ENCODE measurements around the gene RBFOX1. TPM values are rescaled to one million over a fixed set of nuclear protein-coding genes. Genes with fewer than 3 reads are reported as not detected.

Gene RBFOX1
- total RNA-seq, 2 experiments from 2014 or later, result not detected

DNA sequence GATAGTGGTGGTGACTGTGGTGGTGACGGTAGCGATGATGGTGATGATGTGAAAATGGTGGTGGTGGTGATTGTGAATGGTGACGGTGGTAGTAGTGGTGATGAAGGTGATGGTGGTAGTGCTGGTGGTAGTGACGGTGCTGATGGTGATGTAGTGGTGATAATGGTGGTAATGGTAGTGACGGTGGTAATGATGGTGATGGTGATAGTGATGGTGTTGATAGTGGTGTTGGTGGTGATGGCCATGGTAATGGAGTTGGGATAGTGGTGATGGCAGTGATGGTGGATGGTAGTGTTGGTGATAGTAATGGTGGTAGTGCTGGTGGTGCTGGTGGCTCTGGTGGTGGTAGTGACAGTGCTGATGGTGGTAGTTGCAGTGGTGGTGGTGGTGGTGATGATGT is 14.7 kb upstream of the RBFOX1 start:
- H3K9me3 Mint-ChIP-seq, result peaks cover 9% of the 10 kb centered on the region
- ChIA-PET CTCF (no interaction called here), POLR2A (no interaction called here)

DNA sequence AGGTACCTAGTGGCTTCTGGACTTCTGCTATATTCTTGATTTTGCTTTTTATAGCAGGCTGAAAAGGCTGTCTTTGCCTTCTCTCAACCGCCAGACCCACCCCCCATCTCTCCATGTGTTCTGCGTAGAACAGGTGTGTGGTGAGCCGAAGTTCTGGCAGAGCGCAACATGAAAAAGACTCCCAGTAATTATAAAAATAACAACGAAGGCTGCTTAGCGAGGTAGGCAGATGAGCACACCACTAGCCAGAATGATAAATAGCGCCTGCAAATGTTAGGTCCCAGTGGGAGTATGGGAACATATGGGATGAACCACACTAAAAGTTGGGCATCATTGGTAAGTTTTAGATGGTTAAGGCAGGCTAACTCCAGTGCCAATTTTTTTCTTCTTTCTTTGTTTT is 14.0 kb upstream of the RBFOX1 start:
- no peaks in the 10 kb centered on the region for H3K36me3 Mint-ChIP-seq (ENCODE audit: low read depth)
- H3K27me3 Mint-ChIP-seq, result no peaks in the 10 kb centered on the region
- DNase-seq, result no peak
- ChIA-PET CTCF (no interaction called here), POLR2A (no interaction called here)
- no peak overlapping the region for H3K4me3 Mint-ChIP-seq
- peaks cover 13% of the 10 kb centered on the region for H3K9me3 Mint-ChIP-seq
- no peaks in the 10 kb centered on the region for H3K4me1 Mint-ChIP-seq
- no peak overlapping the region for H3K27ac Mint-ChIP-seq

More for the DNA sequence above, 14.7 kb upstream of the RBFOX1 start:
- no peak for DNase-seq
- no peaks in the 10 kb centered on the region for H3K27me3 Mint-ChIP-seq
- no peak overlapping the region for H3K4me3 Mint-ChIP-seq
- H3K4me1 Mint-ChIP-seq, result no peaks in the 10 kb centered on the region
- H3K36me3 Mint-ChIP-seq (ENCODE audit: low read depth), result no peaks in the 10 kb centered on the region
- no peak overlapping the region for H3K27ac Mint-ChIP-seq

DNA sequence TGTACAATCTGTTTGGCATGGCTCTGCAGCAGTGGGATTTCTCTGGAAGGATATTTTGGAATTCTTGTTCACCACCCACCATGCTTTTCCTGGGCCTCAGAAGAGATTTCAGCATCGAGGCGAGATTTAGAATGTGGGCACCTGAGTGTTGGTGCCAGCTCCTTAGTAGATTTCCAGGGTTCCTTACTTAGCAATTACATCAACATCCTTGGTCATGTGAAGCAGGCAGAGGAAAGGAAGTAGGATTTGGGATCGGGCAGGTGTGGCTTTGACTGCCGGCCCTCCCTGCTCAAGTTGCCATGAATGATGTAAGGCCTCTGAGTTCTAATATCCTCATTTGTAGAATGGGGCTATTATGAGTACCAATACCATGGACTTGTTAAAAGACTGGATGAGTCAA is 13.1 kb upstream of the RBFOX1 start:
- CTCF ChIA-PET, result no interaction called here
- POLR2A ChIA-PET, result no interaction called here
- no peaks in the 10 kb centered on the region for H3K27me3 Mint-ChIP-seq
- peaks cover 13% of the 10 kb centered on the region for H3K9me3 Mint-ChIP-seq
- no peaks in the 10 kb centered on the region for H3K36me3 Mint-ChIP-seq (ENCODE audit: low read depth)
- no peaks in the 10 kb centered on the region for H3K4me1 Mint-ChIP-seq
- no peak overlapping the region for H3K4me3 Mint-ChIP-seq
- no peak overlapping the region for H3K27ac Mint-ChIP-seq
- no peak for DNase-seq

DNA sequence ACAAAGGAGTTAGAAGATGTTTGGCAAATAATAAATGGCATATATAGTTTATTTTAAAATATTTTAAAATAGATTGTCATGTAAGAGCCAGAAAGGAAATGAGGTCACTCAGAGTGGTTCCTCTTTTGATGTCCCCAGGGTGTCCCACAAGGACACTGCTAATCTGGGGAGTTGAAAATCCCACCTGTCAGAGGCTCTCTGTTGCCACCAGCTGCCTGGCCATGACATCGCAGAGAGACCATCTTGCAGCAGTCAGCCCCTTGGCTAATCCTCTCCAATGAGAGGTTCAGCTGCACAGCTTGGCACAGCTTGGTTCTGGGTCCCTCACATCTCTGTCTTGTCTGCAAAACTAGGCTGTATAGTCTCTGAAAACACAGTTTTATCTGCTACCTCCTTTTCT is 11.0 kb upstream of the RBFOX1 start:
- no peak overlapping the region for H3K4me3 Mint-ChIP-seq
- peaks cover 15% of the 10 kb centered on the region for H3K9me3 Mint-ChIP-seq
- ChIA-PET POLR2A (no interaction called here), CTCF (no interaction called here)
- H3K27ac Mint-ChIP-seq, result no peak overlapping the region
- no peaks in the 10 kb centered on the region for H3K36me3 Mint-ChIP-seq (ENCODE audit: low read depth)
- no peak for DNase-seq
- no peaks in the 10 kb centered on the region for H3K4me1 Mint-ChIP-seq
- H3K27me3 Mint-ChIP-seq, result no peaks in the 10 kb centered on the region

DNA sequence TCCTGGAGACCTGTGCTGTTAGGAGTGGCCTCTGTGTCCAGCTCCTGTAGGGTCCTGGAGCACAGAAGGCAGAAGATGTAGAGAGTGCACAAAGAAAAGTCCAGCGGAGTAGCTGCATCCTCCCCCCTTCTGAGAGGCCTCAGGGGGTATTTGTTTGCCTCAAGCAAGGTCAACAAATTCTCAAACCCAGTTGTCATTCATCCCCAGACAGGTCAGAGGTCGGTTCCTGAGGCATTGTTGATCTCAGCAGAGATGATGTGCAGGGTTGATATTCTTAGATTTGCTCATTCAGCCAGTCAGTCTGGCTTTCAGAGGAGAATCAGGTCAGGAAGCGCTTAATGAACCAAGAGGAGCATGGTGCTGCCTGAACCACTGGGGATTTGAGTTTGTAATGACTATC is 8.3 kb upstream of the RBFOX1 start:
- H3K4me3 Mint-ChIP-seq, result no peak overlapping the region
- no peaks in the 10 kb centered on the region for H3K4me1 Mint-ChIP-seq
- H3K27me3 Mint-ChIP-seq, result no peaks in the 10 kb centered on the region
- H3K9me3 Mint-ChIP-seq, result peaks cover 16% of the 10 kb centered on the region
- POLR2A ChIA-PET, result no interaction called here
- no peak overlapping the region for H3K27ac Mint-ChIP-seq
- no peak for DNase-seq
- H3K36me3 Mint-ChIP-seq (ENCODE audit: low read depth), result no peaks in the 10 kb centered on the region
- CTCF ChIA-PET, result no interaction called here

DNA sequence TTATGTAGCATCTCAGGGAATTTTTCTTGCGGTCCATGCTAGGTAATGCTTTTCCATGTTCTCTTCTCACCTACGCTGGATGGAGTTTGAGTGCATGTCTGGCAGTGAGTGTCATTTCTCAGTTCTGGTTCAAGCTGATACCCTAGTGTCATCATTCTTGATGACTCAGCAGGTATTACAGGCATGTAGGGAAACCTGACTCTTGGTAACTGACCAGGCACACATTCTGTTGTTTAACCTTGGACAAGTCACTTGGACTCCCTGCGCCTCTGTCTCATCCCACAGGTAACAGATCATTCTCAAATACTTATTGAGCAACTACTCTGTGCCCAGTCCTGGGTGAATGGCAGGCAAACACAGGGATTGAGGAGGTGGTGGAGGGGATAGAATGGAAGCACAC is 6.8 kb upstream of the RBFOX1 start:
- POLR2A ChIA-PET, result no interaction called here
- CTCF ChIA-PET, result no interaction called here
- Mint-ChIP-seq H3K4me3 (no peak overlapping the region), H3K36me3 (ENCODE audit: low read depth) (no peaks in the 10 kb centered on the region), H3K27me3 (no peaks in the 10 kb centered on the region), H3K9me3 (peaks cover 14% of the 10 kb centered on the region), H3K4me1 (no peaks in the 10 kb centered on the region), H3K27ac (no peak overlapping the region)
- no peak for DNase-seq

DNA sequence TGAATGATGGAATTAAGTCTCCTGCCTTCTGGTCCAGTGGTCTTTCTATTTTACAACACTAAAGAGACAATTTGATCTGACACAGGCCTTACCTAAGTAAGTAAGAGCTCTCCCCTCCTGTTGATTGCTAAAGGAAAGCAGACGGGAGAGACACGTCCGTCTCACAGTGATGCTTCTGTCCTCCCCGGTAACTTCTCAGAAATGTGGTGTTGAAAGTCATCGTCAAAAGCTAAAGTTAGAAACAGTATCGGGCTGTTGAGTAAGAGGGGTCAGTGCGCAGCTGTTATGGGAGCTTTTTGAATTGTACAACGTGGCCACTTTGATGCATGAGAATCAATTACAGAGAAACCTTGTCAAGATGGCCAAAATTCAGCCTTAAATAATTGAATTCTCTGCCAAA is 1.9 kb upstream of the RBFOX1 start:
- ChIA-PET CTCF (no interaction called here), POLR2A (no interaction called here)
- DNase-seq, result no peak
- H3K36me3 Mint-ChIP-seq (ENCODE audit: low read depth), result no peaks in the 10 kb centered on the region
- H3K27ac Mint-ChIP-seq, result no peak overlapping the region
- H3K4me3 Mint-ChIP-seq, result no peak overlapping the region
- no peaks in the 10 kb centered on the region for H3K27me3 Mint-ChIP-seq
- peaks cover 16% of the 10 kb centered on the region for H3K9me3 Mint-ChIP-seq
- no peaks in the 10 kb centered on the region for H3K4me1 Mint-ChIP-seq

DNA sequence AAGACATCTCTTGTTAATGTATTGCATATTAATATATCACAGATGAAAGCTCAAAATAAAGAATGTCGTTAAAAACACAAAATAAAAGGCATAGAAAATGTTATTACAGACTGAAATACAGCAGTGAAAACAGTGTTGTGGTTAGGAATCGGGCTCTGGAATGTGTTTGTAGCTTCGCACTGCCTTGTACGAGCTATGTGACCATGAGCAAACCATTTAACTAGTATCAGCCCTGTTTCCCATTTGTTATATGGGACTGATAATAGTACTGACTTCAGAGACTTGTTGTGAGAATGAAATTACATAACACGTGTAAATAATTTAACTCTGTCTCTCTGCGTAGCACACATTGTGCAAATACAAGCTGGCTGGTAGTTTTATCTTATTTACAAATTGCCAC is 648 bp upstream of the RBFOX1 start:
- POLR2A ChIA-PET, result no interaction called here
- Mint-ChIP-seq H3K9me3 (peaks cover 11% of the 10 kb centered on the region), H3K27ac (no peak overlapping the region), H3K4me3 (no peak overlapping the region), H3K4me1 (no peaks in the 10 kb centered on the region), H3K36me3 (ENCODE audit: low read depth) (no peaks in the 10 kb centered on the region), H3K27me3 (no peaks in the 10 kb centered on the region)
- CTCF ChIA-PET, result no interaction called here
- no peak for DNase-seq

DNA sequence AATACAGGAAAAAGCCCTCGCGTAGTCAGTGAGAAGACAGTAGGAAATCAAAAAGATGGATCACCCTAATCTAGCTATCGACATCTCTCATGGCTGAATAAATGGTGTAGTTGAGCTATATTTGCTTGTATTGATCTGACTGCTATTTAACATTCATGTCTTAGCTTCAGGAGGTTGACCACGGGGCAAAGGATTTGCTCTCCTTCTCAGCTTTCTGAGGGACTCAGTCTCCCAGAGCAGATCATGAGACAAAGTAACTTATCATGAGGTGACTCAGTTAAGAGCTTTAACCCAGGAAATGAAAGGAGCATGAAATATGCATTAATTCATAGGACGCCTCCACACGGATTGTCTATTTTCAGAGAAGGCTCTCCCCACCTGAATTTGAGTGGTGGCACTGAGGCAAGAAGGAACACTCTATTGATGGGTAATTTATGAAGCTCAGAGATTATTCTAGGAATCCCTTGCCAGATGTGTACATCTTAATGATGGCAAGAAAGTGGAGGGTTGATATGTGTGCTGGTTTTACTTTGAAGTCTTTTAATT is 608 bp downstream of the RBFOX1 start:
- no peak for DNase-seq
- ChIA-PET POLR2A (no interaction called here), CTCF (no interaction called here)
- Mint-ChIP-seq H3K27me3 (no peaks in the 10 kb centered on the region), H3K9me3 (peaks cover 9% of the 10 kb centered on the region), H3K36me3 (ENCODE audit: low read depth) (no peaks in the 10 kb centered on the region), H3K4me1 (no peaks in the 10 kb centered on the region), H3K4me3 (no peak overlapping the region), H3K27ac (no peak overlapping the region)

DNA sequence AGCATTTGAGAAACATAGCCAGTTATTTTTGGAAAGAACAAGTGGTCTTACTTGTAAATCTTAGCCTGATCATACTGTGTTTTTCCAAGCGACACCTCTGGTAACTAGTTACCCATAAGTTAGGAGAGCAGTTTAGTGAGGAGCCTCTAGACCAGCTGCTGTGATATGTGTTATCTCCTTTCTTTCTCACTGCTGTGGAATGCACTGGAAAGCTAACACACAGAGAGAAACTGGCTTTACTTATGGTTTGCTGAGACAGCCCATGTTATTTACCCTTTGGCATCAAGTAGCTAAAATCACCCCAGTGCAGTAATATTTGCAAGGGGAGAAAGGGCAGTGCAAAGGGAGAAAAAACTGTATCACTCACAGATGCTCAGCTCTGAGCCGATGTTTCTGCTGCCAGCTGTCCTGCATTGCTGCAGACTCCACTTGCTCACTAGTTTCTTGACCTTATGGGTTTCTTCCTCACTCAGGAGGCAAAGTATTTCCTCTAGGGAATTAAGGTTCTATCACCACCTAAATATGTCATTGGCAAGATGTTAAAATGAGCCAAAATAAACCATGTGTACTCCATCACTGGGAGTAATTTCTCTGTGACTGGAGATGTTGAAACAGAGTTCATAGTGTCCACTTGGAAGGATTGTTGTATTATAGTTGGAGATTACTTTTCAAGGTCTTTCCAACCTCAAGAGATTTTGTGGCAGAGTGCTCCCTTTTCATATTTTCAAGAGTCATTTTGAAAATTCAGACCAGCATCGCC is 2.3 kb downstream of the RBFOX1 start:
- no peaks in the 10 kb centered on the region for H3K27me3 Mint-ChIP-seq
- no peak overlapping the region for H3K27ac Mint-ChIP-seq
- H3K4me3 Mint-ChIP-seq, result no peak overlapping the region
- H3K4me1 Mint-ChIP-seq, result no peaks in the 10 kb centered on the region
- POLR2A ChIA-PET, result no interaction called here
- no peaks in the 10 kb centered on the region for H3K36me3 Mint-ChIP-seq (ENCODE audit: low read depth)
- no peak for DNase-seq
- H3K9me3 Mint-ChIP-seq, result peaks cover 9% of the 10 kb centered on the region
- CTCF ChIA-PET, result no interaction called here

DNA sequence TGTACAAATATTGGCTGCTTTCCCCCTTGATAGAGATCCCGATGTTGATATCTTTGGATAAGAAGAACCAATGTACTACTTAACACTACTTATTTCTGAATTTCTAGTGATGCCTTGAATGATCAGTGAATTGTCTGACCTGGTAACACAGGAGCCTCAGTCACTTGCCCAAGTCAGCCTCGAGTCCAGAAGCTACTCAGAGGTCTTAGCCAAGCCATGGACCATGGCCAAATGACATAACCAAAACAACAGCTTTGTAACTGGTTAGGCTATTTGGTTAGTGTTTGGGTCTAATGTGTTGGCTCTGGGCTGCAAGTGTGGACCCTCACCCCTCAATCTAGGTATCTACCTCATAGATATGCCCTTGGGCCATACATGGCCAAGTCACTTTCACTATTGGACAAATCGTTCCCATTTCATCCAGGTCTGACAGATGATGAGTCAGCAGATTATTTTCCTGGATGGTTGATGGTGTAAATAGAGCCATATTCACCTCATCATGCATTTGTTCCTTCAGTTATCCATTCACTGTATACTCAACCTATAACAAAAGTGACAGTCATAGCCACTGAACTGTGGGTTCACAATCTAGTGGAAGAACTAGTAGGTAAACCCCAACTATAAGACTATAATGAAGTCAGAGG is 3.5 kb downstream of the RBFOX1 start:
- Mint-ChIP-seq H3K27ac (no peak overlapping the region), H3K4me1 (no peaks in the 10 kb centered on the region), H3K36me3 (ENCODE audit: low read depth) (no peaks in the 10 kb centered on the region), H3K9me3 (peaks cover 7% of the 10 kb centered on the region), H3K27me3 (no peaks in the 10 kb centered on the region), H3K4me3 (no peak overlapping the region)
- ChIA-PET CTCF (no interaction called here), POLR2A (no interaction called here)
- DNase-seq, result no peak

DNA sequence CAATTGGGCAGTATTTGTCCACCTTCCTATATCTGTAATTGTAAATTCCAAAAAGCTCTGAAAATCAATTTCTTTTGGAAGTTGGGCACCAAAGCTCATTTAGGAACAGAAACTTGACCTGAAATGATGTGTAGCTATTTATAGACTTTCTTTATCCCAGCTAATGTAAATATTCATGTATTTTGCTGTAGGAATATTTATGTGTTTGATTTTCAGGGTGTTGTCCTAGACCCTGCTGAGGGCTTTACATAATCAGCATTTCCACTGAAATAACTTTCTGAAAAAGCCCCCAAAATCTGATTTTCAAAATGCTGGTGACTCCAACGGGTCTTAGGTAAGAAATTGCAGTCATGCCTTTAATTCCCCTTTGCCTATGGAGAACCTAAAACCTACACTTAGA is 4.1 kb downstream of the RBFOX1 start:
- H3K36me3 Mint-ChIP-seq (ENCODE audit: low read depth), result no peaks in the 10 kb centered on the region
- H3K27ac Mint-ChIP-seq, result no peak overlapping the region
- no peaks in the 10 kb centered on the region for H3K4me1 Mint-ChIP-seq
- CTCF ChIA-PET, result no interaction called here
- POLR2A ChIA-PET, result no interaction called here
- H3K4me3 Mint-ChIP-seq, result no peak overlapping the region
- peaks cover 7% of the 10 kb centered on the region for H3K9me3 Mint-ChIP-seq
- no peaks in the 10 kb centered on the region for H3K27me3 Mint-ChIP-seq
- no peak for DNase-seq

DNA sequence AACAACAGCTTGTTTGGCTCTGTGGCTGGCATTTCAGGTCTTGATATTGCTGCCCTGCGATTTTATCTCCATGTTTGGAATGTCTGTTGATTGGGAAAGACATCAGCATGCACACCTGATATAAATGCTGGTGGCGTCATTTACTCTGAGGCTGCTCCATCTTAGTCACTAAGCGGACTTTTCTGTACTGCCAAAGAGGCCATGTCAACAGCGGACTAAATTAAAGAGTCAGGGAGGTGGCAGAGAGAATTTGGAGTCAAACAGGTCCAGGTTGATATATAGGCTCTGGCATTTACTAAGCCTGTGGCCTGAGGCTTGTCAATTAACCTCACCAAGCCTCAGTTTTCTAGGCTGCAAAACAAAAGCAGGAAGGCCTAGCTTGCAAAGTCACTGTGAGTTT is 6.2 kb downstream of the RBFOX1 start:
- POLR2A ChIA-PET, result no interaction called here
- Mint-ChIP-seq H3K27me3 (no peaks in the 10 kb centered on the region), H3K27ac (no peak overlapping the region), H3K9me3 (peaks cover 2% of the 10 kb centered on the region), H3K36me3 (ENCODE audit: low read depth) (no peaks in the 10 kb centered on the region), H3K4me1 (no peaks in the 10 kb centered on the region), H3K4me3 (no peak overlapping the region)
- CTCF ChIA-PET, result no interaction called here
- no peak for DNase-seq

DNA sequence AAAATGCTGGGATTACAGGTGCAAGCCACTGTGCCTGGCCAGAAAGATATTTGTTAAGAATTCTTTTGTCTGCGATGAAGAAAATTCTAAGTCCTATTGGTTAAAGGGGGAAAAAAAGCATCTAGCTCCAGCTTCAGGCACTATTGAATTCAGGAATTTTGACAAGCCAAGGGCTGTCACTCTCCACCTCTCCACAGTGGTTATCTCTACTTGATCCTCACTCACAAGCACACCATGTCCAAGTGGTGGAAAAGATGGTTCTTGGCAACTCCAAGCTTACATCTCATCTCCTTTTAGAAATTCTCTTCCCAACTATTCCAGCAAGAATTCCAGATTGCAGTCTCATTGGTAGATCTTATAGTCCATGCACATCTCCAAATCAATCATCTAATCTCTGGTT is 7.1 kb downstream of the RBFOX1 start:
- Mint-ChIP-seq H3K36me3 (ENCODE audit: low read depth) (no peaks in the 10 kb centered on the region), H3K27me3 (no peaks in the 10 kb centered on the region), H3K27ac (no peak overlapping the region), H3K9me3 (peaks cover 2% of the 10 kb centered on the region), H3K4me1 (no peaks in the 10 kb centered on the region), H3K4me3 (no peak overlapping the region)
- POLR2A ChIA-PET, result no interaction called here
- CTCF ChIA-PET, result no interaction called here
- DNase-seq, result no peak
